IPS-20b (cell line): ENCODE data around the gene INTS11.

Experiments
- H3K27ac ChIP-seq: one replicate; pipeline ENCODE4 v1.5.1; 2013; ENCODE audit warnings: low read length
- H3K27me3 ChIP-seq: 2 replicates; pipeline ENCODE4 v1.6.1; 2013; ENCODE audit warnings: mild to moderate bottlenecking, low read length, inconsistent platforms; ENCODE audit not compliant: insufficient read depth
- H3K36me3 ChIP-seq: 2 replicates; pipeline ENCODE4 v1.6.1; 2013; ENCODE audit warnings: low read depth, mild to moderate bottlenecking, inconsistent platforms, low read length, moderate library complexity; ENCODE audit not compliant: insufficient read depth
- H3K4me1 ChIP-seq: 2 replicates; pipeline ENCODE4 v1.6.1; 2013; ENCODE audit warnings: mild to moderate bottlenecking, control low read depth, inconsistent platforms, low read length, moderate library complexity; ENCODE audit not compliant: insufficient read depth
- H3K4me3 ChIP-seq: 2 replicates; pipeline ENCODE4 v1.5.1; 2013; ENCODE audit warnings: mild to moderate bottlenecking, low read length, inconsistent platforms
- H3K9ac ChIP-seq: 2 replicates; pipeline ENCODE4 v1.6.1; 2013; ENCODE audit warnings: low read depth, mild to moderate bottlenecking, inconsistent platforms, low read length, moderate library complexity
- H3K9me3 ChIP-seq: 2 replicates; pipeline ENCODE4 v1.6.1; 2013; ENCODE audit warnings: mild to moderate bottlenecking, low read depth, low read length, inconsistent platforms; ENCODE audit not compliant: insufficient read depth

INTS11 gene

DNA sequence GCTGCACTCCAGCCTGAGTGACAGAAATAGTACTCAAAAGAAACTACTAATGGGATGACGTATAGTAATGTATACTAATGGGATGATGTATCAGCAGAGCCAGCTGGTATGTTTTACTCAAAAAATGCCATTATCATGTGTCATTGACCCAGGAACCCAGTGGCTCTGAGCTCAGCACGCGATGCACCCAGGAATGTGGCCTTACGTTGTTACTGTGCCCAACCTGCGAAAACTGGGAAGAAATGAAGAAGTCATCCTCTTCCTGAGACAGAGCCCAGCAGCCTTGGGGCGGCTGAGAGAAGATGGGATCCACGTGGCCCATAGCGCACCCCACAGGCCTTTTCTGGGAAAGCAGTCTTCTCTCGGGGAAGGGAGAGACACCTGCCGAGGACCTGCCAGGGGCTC is 59.6 kb downstream of the INTS11 start:
- no peak overlapping the region for H3K9ac ChIP-seq

DNA sequence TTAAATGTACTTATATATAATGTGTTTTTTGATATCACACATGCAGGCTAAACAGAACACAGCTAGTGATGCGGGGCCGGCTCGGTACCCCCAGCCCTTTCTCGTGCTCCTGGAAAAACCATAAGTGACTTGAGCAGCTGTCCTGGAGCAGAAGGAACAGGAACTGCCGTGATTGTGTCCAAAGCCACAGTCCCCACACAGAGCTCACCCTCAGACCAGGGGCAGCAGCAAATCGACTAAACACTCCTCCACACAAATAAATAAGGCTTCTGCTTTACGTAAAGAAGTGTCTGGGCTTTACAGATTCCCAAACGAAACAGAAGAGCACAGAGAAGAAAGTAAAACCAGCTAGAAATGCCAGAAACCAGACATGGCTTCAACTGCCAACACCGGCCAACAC is 60.4 kb downstream of the INTS11 start:
- H3K4me3 ChIP-seq, result no peak overlapping the region
- no peaks in the 10 kb centered on the region for H3K9me3 ChIP-seq
- peaks cover 78% of the 10 kb centered on the region for H3K36me3 ChIP-seq
- H3K27me3 ChIP-seq, result no peaks in the 10 kb centered on the region
- no peak overlapping the region for H3K27ac ChIP-seq
- H3K9ac ChIP-seq, result no peak overlapping the region
- H3K4me1 ChIP-seq, result no peaks in the 10 kb centered on the region

More for the DNA sequence above, 59.6 kb downstream of the INTS11 start:
- peaks cover 74% of the 10 kb centered on the region for H3K36me3 ChIP-seq
- no peak overlapping the region for H3K27ac ChIP-seq
- no peaks in the 10 kb centered on the region for H3K27me3 ChIP-seq
- H3K4me3 ChIP-seq, result no peak overlapping the region
- H3K4me1 ChIP-seq, result no peaks in the 10 kb centered on the region
- H3K9me3 ChIP-seq, result no peaks in the 10 kb centered on the region

DNA sequence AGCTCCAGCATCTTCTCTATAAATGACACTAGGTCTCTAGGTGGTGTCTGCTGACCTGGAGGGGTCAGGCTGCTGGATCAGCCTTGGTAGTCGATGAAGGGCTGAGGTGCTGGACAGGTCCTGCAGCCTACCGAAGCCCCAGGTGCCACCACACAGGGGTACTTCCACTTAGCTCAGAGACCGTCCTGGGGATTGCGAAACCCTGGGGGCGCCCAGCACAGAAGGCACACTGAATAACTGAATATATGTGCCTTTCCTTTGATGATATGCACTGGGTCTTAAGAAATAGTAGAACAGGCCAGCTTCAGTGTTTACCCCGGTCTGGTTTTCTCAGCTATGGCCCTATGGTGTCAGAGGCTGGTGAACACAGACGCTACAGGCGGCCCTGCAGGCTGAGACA is 61.7 kb downstream of the INTS11 start:
- H3K27me3 ChIP-seq, result no peaks in the 10 kb centered on the region
- no peak overlapping the region for H3K27ac ChIP-seq
- H3K4me1 ChIP-seq, result no peaks in the 10 kb centered on the region
- H3K9ac ChIP-seq, result no peak overlapping the region
- H3K4me3 ChIP-seq, result no peak overlapping the region
- no peaks in the 10 kb centered on the region for H3K9me3 ChIP-seq
- peaks cover 74% of the 10 kb centered on the region for H3K36me3 ChIP-seq

DNA sequence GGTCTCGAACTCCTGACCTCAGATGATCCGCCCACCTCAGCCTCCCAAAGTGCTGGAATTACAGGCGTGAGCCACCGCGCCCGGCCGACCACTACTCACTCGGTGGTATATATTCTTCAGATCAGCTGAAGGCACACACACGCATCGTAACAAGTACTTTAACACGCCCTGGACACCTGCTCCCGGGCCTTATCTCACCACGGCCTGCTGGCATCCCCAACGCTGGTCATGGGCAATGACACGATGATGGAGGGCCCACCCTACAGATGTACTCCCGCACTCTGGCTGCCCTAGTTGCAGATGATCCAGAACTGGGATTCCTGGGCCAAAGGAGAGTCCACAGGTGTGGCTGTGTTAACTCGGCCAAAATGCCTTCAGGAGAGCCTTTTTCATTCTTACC is 62.4 kb downstream of the INTS11 start:
- H3K9ac ChIP-seq, result no peak overlapping the region
- no peak overlapping the region for H3K27ac ChIP-seq
- H3K27me3 ChIP-seq, result no peaks in the 10 kb centered on the region
- H3K36me3 ChIP-seq, result peaks cover 68% of the 10 kb centered on the region
- H3K9me3 ChIP-seq, result no peaks in the 10 kb centered on the region
- 0 out of 2 replicates have a peak, but pooled peaks cover 3% of the 10 kb centered on the region for H3K4me1 ChIP-seq
- H3K4me3 ChIP-seq, result no peak overlapping the region
